WTC11 (cell line): Measurements from ENCODE around the gene RNF208. TPM values are rescaled to one million over a fixed set of nuclear protein-coding genes. Genes with fewer than 3 reads are reported as not detected.

Experiments used
- ATAC-seq: fragments of 200-7000 bp; cut with Tn5 transposase; 2 replicates; pipeline ENCODE4 v1.10.0; 2021; ENCODE audit warnings: mild to moderate bottlenecking, moderate library complexity
- CTCF ChIA-PET: fragments of 300-600 bp; sonication (Branson Sonifier 250); formaldehyde crosslinking; loops from one replicate; lab custom pipeline; 2021; ENCODE audit warnings: antibody characterized with exemption; lab: Charles Lee
- POLR2A ChIA-PET: fragments of 350-600 bp; sonication (Branson Sonifier 250); formaldehyde crosslinking; loops from one replicate; lab custom pipeline; 2021; ENCODE audit warnings: antibody characterized with exemption; lab: Charles Lee
- DNase-seq: peaks from one replicate; pipeline ENCODE4 v3.0.0; 2021; ENCODE audit warnings: low spot score
- H3K27ac Mint-ChIP-seq: 2 replicates; pipeline ENCODE4 v1.8.0; 2021; ENCODE audit warnings: mixed read lengths
- H3K27me3 Mint-ChIP-seq: 2 replicates; pipeline ENCODE4 v1.8.0; 2021; ENCODE audit warnings: low read depth, mild to moderate bottlenecking, moderate library complexity, mixed read lengths
- H3K36me3 Mint-ChIP-seq: 2 replicates; pipeline ENCODE4 v1.8.0; 2021; ENCODE audit warnings: mixed read lengths
- H3K4me1 Mint-ChIP-seq: 2 replicates; pipeline ENCODE4 v1.8.0; 2022; ENCODE audit warnings: mixed read lengths
- H3K4me3 Mint-ChIP-seq: 2 replicates; pipeline ENCODE4 v1.8.0; 2021; ENCODE audit warnings: mild to moderate bottlenecking, moderate library complexity, mixed read lengths
- H3K9me3 Mint-ChIP-seq: 2 replicates; pipeline ENCODE4 v1.8.0; 2021; ENCODE audit warnings: mixed read lengths
- ARID4B ChIP-seq: sonication (generic); formaldehyde crosslinking; IDR thresholded peaks from 2 replicates; pipeline ENCODE4 v1.8.0; 2023; ENCODE audit warnings: missing genetic modification reagents, mild to moderate bottlenecking, borderline replicate concordance
- FOXK1 ChIP-seq: sonication (generic); formaldehyde crosslinking; IDR thresholded peaks from 2 replicates; pipeline ENCODE4 v1.8.0; 2022; ENCODE audit warnings: mild to moderate bottlenecking, moderate library complexity, missing genetic modification reagents
- FOXP1 ChIP-seq: sonication (generic); formaldehyde crosslinking; IDR thresholded peaks from 2 replicates; pipeline ENCODE4 v1.8.0; 2022; ENCODE audit warnings: missing genetic modification reagents, mild to moderate bottlenecking, moderate library complexity, borderline replicate concordance
- GABPB1 ChIP-seq: sonication (generic); formaldehyde crosslinking; IDR thresholded peaks from 2 replicates; pipeline ENCODE4 v1.8.1; 2023; ENCODE audit warnings: mild to moderate bottlenecking, missing genetic modification reagents
- JAZF1 ChIP-seq: fragments of 250-450 bp; sonication (Bioruptor Pico); IDR thresholded peaks from 2 replicates; pipeline ENCODE4 v1.9.0; 2021; ENCODE audit warnings: moderate library complexity, mild to moderate bottlenecking, inconsistent platforms
- JUN ChIP-seq: sonication (generic); formaldehyde crosslinking; IDR thresholded peaks from 2 replicates; pipeline ENCODE4 v1.8.0; 2023; ENCODE audit warnings: mild to moderate bottlenecking, missing genetic modification reagents
- MYBL2 ChIP-seq: sonication (generic); formaldehyde crosslinking; IDR thresholded peaks from 2 replicates; pipeline ENCODE4 v1.8.1; 2023; ENCODE audit warnings: mild to moderate bottlenecking, moderate library complexity, missing genetic modification reagents
- NFE2L1 ChIP-seq: sonication (generic); formaldehyde crosslinking; IDR thresholded peaks from 2 replicates; pipeline ENCODE4 v1.8.1; 2023; ENCODE audit warnings: missing genetic modification reagents
- NFYB ChIP-seq: sonication (generic); formaldehyde crosslinking; conservative IDR thresholded peaks from 2 replicates; pipeline ENCODE4 v1.8.0; 2022; ENCODE audit warnings: low read depth, missing genetic modification reagents
- NR3C1 ChIP-seq: sonication (generic); formaldehyde crosslinking; conservative IDR thresholded peaks from 2 replicates; pipeline ENCODE4 v1.8.1; 2023; ENCODE audit warnings: low read depth, mild to moderate bottlenecking, missing genetic modification reagents
- PREB ChIP-seq: sonication (generic); formaldehyde crosslinking; IDR thresholded peaks from 2 replicates; pipeline ENCODE4 v1.8.1; 2022; ENCODE audit warnings: mild to moderate bottlenecking, missing genetic modification reagents, moderate library complexity, borderline replicate concordance
- RELA ChIP-seq: sonication (generic); formaldehyde crosslinking; IDR thresholded peaks from 2 replicates; pipeline ENCODE4 v1.8.1; 2022; ENCODE audit warnings: missing genetic modification reagents, mild to moderate bottlenecking, borderline replicate concordance
- RORB ChIP-seq: fragments of 250-450 bp; sonication (Bioruptor Pico); IDR thresholded peaks from 2 replicates; pipeline ENCODE4 v1.9.0; 2021; ENCODE audit warnings: mild to moderate bottlenecking
- SMAD3 ChIP-seq: sonication (generic); formaldehyde crosslinking; IDR thresholded peaks from 2 replicates; pipeline ENCODE4 v1.8.0; 2022; ENCODE audit warnings: missing genetic modification reagents, mild to moderate bottlenecking, borderline replicate concordance
- SP1 ChIP-seq: sonication (generic); formaldehyde crosslinking; conservative IDR thresholded peaks from 2 replicates; pipeline ENCODE4 v1.8.1; 2022; ENCODE audit warnings: missing genetic modification reagents
- TEAD1 ChIP-seq: sonication (generic); formaldehyde crosslinking; IDR thresholded peaks from 2 replicates; pipeline ENCODE4 v1.8.0; 2022; ENCODE audit warnings: mild to moderate bottlenecking, missing genetic modification reagents
- ZNF219 ChIP-seq: sonication (generic); formaldehyde crosslinking; IDR thresholded peaks from 2 replicates; pipeline ENCODE4 v1.8.0; 2023; ENCODE audit warnings: missing genetic modification reagents, mild to moderate bottlenecking, borderline replicate concordance
- ZNF416 ChIP-seq: fragments of 250-450 bp; sonication (Bioruptor Pico); IDR thresholded peaks from 2 replicates; pipeline ENCODE4 v1.9.0; 2021; ENCODE audit warnings: mild to moderate bottlenecking, inconsistent platforms
- total RNA-seq: library from RNA; stranded (reverse); gene quantifications from 3 replicates; pipeline ENCODE4 v1.2.3, GENCODE V29; 2021
- TF ChIP-seq, protein P1 (sequence below): sonication (generic); formaldehyde crosslinking; IDR thresholded peaks from 2 replicates; pipeline ENCODE4 v1.8.1; 2023; ENCODE audit warnings: mild to moderate bottlenecking, missing genetic modification reagents
- TF ChIP-seq, protein P2 (sequence below): sonication (generic); formaldehyde crosslinking; IDR thresholded peaks from 2 replicates; pipeline ENCODE4 v1.8.0; 2022; ENCODE audit warnings: mild to moderate bottlenecking, missing genetic modification reagents
- TF ChIP-seq, protein P3 (sequence below): sonication (generic); formaldehyde crosslinking; IDR thresholded peaks from 2 replicates; pipeline ENCODE4 v1.8.1; 2022; ENCODE audit warnings: low read depth, mild to moderate bottlenecking, moderate library complexity, missing genetic modification reagents, borderline replicate concordance
- TF ChIP-seq, protein P4 (sequence below): sonication (generic); formaldehyde crosslinking; IDR thresholded peaks from 2 replicates; pipeline ENCODE4 v1.8.0; 2022; ENCODE audit warnings: mild to moderate bottlenecking, missing genetic modification reagents

RNF208 gene
- total RNA-seq, 1 experiment from 2014 or later = 14.8 TPM

DNA sequence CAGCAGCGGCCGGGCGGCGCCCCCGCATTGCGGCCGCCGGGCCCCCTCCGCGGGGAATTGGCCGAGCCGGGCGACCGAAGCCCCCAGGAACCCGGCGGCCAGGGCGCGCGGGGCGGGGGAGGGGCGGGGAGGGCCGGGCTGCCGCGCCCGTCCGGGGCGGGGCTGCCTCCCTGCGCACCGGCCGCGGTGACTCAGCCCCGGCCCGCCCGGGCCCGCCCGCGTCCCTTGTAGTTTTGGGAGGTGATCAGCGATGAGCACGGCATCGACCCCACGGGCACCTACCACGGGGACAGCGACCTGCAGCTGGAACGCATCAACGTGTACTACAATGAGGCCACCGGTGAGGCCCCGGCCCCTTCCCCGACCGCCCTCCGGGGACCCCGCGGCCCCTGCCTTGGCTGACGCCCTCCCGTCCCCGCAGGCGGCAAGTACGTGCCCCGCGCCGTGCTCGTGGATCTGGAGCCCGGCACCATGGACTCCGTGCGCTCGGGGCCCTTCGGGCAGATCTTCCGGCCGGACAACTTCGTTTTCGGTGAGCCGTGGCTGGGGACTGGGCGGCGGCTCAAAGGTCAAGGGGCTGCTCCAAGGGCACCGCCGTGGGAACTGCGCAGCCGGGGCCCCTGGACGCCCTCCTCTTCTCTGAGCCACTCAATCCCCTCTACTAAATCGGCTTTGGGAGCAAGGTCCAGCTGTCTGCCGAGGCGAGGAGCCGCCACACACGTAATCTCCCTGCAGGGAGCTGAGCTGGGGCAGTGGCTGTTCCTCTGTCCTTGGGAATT lies 19.6 kb upstream of the RNF208 start:
- peaks cover 39% of the 10 kb centered on the region for H3K4me1 Mint-ChIP-seq
- CTCF ChIA-PET = interaction anchor here (1.0 to 2.4 kb wide), 15 partner anchors 10 to 212 kb away, joined by 3 to 14 read pairs (median 5); partner anchors contain the start of genes CYSRT1, RNF224 and TOR4A
- peaks cover 20% of the 10 kb centered on the region for H3K36me3 Mint-ChIP-seq
- no peak overlapping the region for H3K27ac Mint-ChIP-seq
- H3K9me3 Mint-ChIP-seq = no peaks in the 10 kb centered on the region
- ATAC-seq (no peak), DNase-seq (no peak)
- TF ChIP-seq JAZF1 (no peak), NR3C1 (0 out of 2 replicates have a peak, but pooled peaks have one; percentile 37), ZNF219 (CRISPR knock-in tag) (no peak)
- TF ChIP-seq, protein P1, sequence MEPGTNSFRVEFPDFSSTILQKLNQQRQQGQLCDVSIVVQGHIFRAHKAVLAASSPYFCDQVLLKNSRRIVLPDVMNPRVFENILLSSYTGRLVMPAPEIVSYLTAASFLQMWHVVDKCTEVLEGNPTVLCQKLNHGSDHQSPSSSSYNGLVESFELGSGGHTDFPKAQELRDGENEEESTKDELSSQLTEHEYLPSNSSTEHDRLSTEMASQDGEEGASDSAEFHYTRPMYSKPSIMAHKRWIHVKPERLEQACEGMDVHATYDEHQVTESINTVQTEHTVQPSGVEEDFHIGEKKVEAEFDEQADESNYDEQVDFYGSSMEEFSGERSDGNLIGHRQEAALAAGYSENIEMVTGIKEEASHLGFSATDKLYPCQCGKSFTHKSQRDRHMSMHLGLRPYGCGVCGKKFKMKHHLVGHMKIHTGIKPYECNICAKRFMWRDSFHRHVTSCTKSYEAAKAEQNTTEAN (CRISPR knock-in tag) = 0 out of 2 replicates have a peak, but pooled peaks have one; percentile 3
- H3K27me3 Mint-ChIP-seq = no peaks in the 10 kb centered on the region
- H3K4me3 Mint-ChIP-seq = peak overlapping the region; percentile 81
- POLR2A ChIA-PET = interaction anchor here (0.9 to 1.8 kb wide), 11 partner anchors 11 to 654 kb away, joined by 3 to 30 read pairs (median 4); partner anchors contain the start of genes MAN1B1, STPG3 and TOR4A

- Mint-ChIP-seq H3K27me3 (no peaks in the 10 kb centered on the region), H3K36me3 (peaks cover 20% of the 10 kb centered on the region), H3K9me3 (no peaks in the 10 kb centered on the region), H3K27ac (peak within 1 kb of the TSS; percentile 87; the same call in 1 of the 2 replicates), H3K4me3 (peak within 1 kb of the TSS; percentile 81), H3K4me1 (peaks cover 39% of the 10 kb centered on the region)
- CTCF ChIA-PET = interaction anchor here (0.7 to 2.4 kb wide), 27 partner anchors 11 to 212 kb away, joined by 3 to 14 read pairs (median 4); partner anchors contain the start of genes CYSRT1, EXD3, MAN1B1 and NOXA1
- DNase-seq (peak; percentile 98), ATAC-seq (peak; percentile 80)
- POLR2A ChIA-PET = interaction anchor here (0.6 to 1.8 kb wide), 29 partner anchors 12 to 653 kb away, joined by 3 to 30 read pairs (median 4); partner anchors contain the start of genes LRRC26, MAN1B1, NELFB and NRARP
- TF ChIP-seq JUN (peak; percentile 61; the same call in 1 of the 2 replicates), RORB (peak; percentile 96), FOXK1 (CRISPR knock-in tag) (peak; percentile 85; the same call in 1 of the 2 replicates), ZNF416 (peak; percentile 81; the same call in 1 of the 2 replicates), MYBL2 (CRISPR knock-in tag) (peak; percentile 87), SMAD3 (CRISPR knock-in tag) (no peak; the same call in 1 of the 2 replicates), NFE2L1 (CRISPR knock-in tag) (peak; percentile 67; the same call in 1 of the 2 replicates), FOXP1 (CRISPR knock-in tag) (peak; percentile 50; the same call in 1 of the 2 replicates), TEAD1 (CRISPR knock-in tag) (0 out of 2 replicates have a peak, but pooled peaks have one; percentile 70), ARID4B (CRISPR knock-in tag) (peak; percentile 85; the same call in 1 of the 2 replicates), SP1 (CRISPR knock-in tag) (peak; percentile 72), NFYB (peak; percentile 100), GABPB1 (CRISPR knock-in tag) (peak; percentile 66; the same call in 1 of the 2 replicates), PREB (no peak), RELA (CRISPR knock-in tag) (no peak)
- TF ChIP-seq, protein P2, sequence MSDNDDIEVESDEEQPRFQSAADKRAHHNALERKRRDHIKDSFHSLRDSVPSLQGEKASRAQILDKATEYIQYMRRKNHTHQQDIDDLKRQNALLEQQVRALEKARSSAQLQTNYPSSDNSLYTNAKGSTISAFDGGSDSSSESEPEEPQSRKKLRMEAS (CRISPR knock-in tag) = no peak
- TF ChIP-seq, protein P3, sequence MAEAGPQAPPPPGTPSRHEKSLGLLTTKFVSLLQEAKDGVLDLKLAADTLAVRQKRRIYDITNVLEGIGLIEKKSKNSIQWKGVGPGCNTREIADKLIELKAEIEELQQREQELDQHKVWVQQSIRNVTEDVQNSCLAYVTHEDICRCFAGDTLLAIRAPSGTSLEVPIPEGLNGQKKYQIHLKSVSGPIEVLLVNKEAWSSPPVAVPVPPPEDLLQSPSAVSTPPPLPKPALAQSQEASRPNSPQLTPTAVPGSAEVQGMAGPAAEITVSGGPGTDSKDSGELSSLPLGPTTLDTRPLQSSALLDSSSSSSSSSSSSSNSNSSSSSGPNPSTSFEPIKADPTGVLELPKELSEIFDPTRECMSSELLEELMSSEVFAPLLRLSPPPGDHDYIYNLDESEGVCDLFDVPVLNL (CRISPR knock-in tag) = 0 out of 2 replicates have a peak, but pooled peaks have one; percentile 13
- TF ChIP-seq, protein P4, sequence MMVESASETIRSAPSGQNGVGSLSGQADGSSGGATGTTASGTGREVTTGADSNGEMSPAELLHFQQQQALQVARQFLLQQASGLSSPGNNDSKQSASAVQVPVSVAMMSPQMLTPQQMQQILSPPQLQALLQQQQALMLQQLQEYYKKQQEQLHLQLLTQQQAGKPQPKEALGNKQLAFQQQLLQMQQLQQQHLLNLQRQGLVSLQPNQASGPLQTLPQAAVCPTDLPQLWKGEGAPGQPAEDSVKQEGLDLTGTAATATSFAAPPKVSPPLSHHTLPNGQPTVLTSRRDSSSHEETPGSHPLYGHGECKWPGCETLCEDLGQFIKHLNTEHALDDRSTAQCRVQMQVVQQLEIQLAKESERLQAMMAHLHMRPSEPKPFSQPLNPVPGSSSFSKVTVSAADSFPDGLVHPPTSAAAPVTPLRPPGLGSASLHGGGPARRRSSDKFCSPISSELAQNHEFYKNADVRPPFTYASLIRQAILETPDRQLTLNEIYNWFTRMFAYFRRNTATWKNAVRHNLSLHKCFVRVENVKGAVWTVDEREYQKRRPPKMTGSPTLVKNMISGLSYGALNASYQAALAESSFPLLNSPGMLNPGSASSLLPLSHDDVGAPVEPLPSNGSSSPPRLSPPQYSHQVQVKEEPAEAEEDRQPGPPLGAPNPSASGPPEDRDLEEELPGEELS (CRISPR knock-in tag) = peak; percentile 62; the same call in 1 of the 2 replicates
Observed at GRCh38 chr9:137240841-137241489, 18.9 kb upstream of the RNF208 start, which contains the start of gene TUBB4B. TUBB4B (plus strand) TSS chr9:137241287; CDS start chr9:137241361, 74 bp downstream.
